ENCODE results near the gene SYNE2.

The SYNE2 gene

DNA sequence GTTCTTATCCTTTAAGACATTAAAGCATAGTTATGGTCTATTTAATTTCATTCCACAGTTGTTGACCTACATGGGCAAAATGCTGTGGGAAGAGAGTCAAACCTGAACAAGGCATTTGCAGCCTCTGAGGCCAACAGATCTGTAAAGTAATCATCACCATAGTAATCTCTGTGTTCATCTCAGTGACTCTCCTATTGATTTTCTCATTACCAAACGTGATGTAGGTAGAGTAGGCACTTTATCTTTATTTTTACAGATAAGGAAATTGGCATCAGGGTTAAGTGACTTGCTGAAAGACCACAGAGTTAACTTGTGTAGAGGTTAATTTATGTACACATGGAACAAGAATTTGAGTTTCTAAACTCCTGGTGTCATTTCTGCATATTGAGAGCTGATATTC lies 238.4 kb downstream of the SYNE2 start:
- no peak for TF ChIP-seq CTCF (IDR thresholded peaks at IDR 0.05; ENCODE audit: insufficient read depth, low read depth, low read length, missing control alignments)
- H3K4me3 ChIP-seq (ENCODE audit: low read length) = no peak overlapping the region
- no peak for DNase-seq (ENCODE audit: low read depth)

- no peak overlapping the region for H3K4me3 ChIP-seq (ENCODE audit: low read length)
- no peak for TF ChIP-seq CTCF (IDR thresholded peaks at IDR 0.05; ENCODE audit: insufficient read depth, low read depth, low read length, missing control alignments)
- DNase-seq (ENCODE audit: low read depth) = no peak
Measured at GRCh38 chr14:64092338-64092737, 239.5 kb downstream of the SYNE2 start.

GRCh38 chr14:64092940-64093339 lies 240.1 kb downstream of the SYNE2 start:
- H3K4me3 ChIP-seq (ENCODE audit: low read length) = no peak overlapping the region
- no peak for TF ChIP-seq CTCF (IDR thresholded peaks at IDR 0.05; ENCODE audit: insufficient read depth, low read depth, low read length, missing control alignments)
- peak; percentile 55 for DNase-seq (ENCODE audit: low read depth)

- H3K4me3 ChIP-seq (ENCODE audit: low read length) = no peak overlapping the region
- no peak for TF ChIP-seq CTCF (IDR thresholded peaks at IDR 0.05; ENCODE audit: insufficient read depth, low read depth, low read length, missing control alignments)
- DNase-seq (ENCODE audit: low read depth) = peak; percentile 82
Measured at GRCh38 chr14:64095620-64096019, 242.8 kb downstream of the SYNE2 start.

GRCh38 chr14:64098120-64098519 lies 245.3 kb downstream of the SYNE2 start:
- H3K4me3 ChIP-seq (ENCODE audit: low read length) = no peak overlapping the region
- DNase-seq (ENCODE audit: low read depth) = no peak
- TF ChIP-seq CTCF (IDR thresholded peaks at IDR 0.05; ENCODE audit: insufficient read depth, low read depth, low read length, missing control alignments) = no peak

DNA sequence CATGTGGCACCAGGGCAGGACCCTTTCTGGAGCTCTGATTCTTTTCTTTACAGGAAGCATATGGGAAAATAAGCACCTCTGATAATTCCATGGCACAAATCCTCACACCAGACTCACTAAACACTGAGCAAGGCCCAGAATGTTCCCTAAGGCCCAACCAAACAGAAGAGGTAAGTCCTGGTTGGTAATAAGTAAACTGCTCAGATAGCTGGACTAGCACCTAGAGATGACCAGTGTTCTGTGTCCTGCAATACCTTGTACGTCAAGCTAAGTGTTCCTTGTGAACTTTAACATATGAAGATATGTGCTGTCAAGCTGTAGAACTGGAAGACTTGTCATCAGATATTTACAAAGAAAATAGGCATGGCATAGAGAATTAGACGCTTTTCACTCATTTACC lies 254.6 kb downstream of the SYNE2 start:
- no peak for TF ChIP-seq CTCF (IDR thresholded peaks at IDR 0.05; ENCODE audit: insufficient read depth, low read depth, low read length, missing control alignments)
- no peak overlapping the region for H3K4me3 ChIP-seq (ENCODE audit: low read length)
- no peak for DNase-seq (ENCODE audit: low read depth)

DNA sequence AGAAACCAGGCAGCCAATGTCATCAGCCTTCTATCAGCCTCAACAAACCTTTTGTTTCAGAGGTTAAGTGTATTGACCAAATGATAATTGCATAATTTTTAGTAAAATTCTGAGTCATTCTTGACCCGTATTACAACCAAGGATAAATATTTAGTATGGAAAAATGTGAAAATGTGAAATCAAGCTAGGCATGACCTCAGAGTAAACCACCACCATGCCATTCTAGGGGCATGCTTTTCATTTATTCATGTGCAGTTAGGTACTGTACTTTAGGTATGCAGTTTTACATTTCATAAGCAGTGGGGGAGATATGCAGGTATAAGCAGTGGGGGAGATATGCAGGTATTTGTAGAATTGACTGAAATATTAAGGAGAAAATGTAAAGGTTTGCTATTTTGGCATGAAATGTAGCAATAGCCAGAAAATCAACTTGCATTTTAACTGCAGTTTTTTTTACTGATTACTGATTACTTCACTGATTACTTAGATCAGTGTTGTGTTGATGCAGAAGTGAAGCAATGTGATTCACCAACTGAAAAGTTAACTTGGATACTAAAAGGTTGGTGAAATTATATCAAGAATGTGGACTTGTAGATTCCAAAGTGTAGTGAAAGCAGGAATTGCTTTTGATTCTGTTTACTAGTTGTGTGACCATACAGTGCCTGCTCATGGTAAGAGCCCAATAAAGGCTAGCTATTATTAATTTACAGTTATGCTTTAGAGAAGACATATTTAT lies 257.2 kb downstream of the SYNE2 start:
- no peak overlapping the region for H3K4me3 ChIP-seq (ENCODE audit: low read length)
- DNase-seq (ENCODE audit: low read depth) = peak; percentile 53
- no peak for TF ChIP-seq CTCF (IDR thresholded peaks at IDR 0.05; ENCODE audit: insufficient read depth, low read depth, low read length, missing control alignments)

Data from epithelial cell of esophagus (primary cell).